Stimulated activated CD8-positive, alpha-beta memory T cell treated with anti-CD3 and anti-CD28 coated beads, Interleukin-4, amount 100 ng/mL, for 4 hours (primary cell): ENCODE measurements around the gene UPB1.
"Not testable (repeated sequence)": the region's sequence is repeated elsewhere in the genome, so short reads cannot be mapped to it uniquely, and the experiment has no call there.

Source experiments
- DNase-seq, 2 donors: peaks; one replicate each; pipeline ENCODE4 v3.0.0-alpha.2; 2020; ENCODE audit warnings: low read depth in 2 of 2, low spot score in 1 of 2

The UPB1 gene

DNA sequence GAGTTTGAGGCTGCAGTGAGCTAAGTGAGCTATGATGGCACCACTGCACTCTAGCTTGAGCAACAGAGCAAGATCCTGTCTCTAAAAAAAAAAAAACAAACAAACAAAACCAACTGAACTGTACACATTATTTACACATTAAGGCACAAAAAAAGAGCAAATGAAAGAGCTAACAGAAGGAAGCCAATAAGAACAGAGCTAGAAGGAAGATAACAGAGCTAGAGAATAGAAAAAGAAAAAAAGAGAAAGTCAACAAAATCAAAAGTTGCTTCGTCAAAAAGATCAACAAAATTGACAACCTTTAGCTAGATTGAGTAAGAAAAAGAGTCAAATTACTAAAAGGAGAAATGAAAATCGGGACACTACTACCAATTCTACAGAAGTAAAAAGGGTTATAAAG, 34.8 kb downstream of the UPB1 start:
- no peak for DNase-seq

DNA sequence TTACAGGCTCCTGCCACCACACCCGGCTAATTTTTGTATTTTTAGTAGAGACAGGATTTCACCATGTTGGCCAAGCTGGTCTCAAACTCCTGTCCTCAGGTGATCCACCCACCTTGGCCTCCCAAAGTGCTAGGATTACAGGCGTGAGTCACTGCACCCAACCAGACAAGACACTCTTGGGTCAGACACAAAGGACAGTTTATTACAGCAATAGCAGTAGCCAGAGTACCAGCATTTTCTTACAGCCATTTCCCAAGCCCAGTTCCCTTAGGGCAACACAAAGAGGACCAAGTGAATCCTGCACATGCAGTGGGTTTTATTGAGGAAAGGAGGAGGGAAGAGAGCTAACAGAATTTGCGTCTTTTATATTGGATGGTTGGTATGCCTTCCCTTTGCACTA, 35.8 kb downstream of the UPB1 start:
- DNase-seq, result not testable (repeated sequence)

DNA sequence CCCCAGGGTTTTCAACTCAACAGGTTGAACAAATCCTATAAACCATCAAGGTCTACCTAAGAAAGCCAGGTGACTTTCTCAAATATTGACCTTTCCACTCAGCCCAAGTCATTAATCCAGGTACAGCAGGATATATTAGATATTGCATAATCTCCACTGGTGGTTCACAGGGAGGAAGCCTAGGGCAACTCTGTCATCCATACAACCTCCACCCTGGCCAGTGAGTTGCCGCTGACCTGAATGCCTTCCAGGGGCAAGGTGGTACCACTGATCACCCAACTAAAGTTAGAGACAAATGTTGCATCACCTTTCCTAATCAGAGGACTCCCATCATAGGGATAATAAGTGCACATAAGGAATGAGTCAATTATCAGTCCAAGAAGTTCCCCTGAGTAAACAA, 36.9 kb downstream of the UPB1 start:
- no peak for DNase-seq

DNA sequence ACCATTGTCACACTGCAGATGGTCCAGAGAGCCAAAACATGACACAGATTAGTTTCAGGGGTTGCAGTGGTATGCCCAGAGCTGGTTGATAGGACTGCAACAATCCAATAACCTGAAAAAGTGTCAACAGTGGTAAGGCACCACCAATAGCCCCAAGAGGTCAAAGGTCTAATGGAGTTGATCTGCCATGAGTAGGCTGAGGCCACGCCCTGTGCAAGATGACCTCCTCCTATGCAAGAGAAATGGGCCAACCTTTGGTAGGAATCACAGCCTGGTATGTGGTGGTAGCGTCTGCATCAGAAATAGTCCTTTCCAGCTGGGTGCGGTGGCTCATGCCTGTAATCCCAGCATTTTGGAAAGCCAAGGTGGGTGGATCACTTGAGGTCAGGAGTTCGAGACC, 40.2 kb downstream of the UPB1 start:
- DNase-seq, result no peak

DNA sequence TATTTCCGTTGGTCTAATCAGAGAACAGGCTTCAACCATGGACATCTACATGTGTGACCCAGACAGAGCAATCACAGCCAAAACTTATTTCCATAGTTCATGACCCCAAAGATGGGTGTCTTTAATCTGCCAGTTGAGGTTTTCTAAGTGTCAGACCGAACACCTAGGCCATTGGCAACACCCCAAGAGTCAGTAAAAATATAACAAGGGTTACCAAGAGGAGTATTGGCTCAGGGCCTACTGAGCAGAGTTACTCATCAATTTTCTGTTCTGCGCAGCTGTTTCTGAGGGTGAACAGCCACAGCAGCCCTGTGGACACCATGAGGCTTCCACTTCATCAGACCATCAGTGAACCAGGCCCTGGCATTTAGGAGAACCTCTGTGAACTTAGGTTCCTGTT, 41.0 kb downstream of the UPB1 start:
- DNase-seq, result no peak

DNA sequence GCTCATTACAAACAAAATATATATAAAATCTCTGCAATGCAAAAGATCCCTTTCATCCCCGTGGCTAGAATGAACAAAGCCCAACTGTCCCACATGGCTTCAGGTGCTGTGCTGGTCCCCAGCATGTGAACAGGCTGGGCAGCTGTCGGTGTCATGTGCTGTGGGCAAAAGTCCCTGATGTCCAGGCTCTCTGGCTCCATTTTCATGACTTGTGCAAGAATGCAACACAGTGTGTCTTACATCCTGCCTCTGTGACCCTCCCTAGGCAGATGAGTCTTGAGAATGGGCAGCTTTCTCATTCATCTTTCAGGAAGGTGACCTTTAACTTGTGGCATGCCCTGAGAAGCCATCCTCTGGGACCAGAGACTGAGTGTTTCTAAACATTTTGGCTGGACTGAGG, 45.3 kb downstream of the UPB1 start:
- no peak for DNase-seq

DNA sequence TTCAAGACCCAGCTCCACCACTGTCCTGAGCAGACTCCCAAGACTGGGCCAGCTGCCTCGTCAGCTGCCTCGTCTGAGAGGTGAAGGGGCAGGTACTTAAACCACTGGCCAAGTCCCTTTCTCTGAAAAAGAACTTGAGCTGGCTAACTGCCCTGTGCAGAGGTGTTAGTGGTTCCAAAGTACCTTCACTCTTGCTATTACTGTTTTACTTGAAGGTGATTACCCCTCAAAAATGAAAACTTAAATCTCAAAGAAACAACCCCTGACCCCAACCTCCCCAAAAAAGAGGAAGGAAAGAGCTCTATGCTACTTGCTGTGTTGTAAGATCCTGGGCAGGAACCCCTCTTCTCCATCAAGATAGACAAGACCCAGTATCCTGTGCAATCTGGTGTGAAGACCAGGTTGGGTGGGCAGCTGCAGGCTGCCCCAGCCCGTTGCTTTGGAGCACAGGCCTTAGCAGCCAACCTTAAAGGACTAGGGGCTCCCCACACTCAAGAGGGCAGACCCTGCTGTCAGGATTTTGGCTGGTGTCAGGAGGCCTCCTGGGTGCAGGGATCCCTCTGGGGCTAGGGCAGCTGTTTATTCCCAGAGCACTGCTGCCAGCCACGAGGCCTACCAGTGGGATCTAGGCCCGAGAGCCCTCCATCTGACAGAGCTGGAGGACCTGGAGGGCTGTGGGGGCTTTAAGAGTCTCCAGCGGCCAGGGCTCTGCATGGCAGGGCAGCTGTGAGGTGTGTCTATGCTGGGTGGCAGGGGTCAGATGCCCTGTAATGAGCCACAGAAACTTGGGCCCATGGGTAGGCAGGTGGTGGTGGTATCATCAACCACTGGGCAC, 46.8 kb downstream of the UPB1 start:
- DNase-seq, result no peak

DNA sequence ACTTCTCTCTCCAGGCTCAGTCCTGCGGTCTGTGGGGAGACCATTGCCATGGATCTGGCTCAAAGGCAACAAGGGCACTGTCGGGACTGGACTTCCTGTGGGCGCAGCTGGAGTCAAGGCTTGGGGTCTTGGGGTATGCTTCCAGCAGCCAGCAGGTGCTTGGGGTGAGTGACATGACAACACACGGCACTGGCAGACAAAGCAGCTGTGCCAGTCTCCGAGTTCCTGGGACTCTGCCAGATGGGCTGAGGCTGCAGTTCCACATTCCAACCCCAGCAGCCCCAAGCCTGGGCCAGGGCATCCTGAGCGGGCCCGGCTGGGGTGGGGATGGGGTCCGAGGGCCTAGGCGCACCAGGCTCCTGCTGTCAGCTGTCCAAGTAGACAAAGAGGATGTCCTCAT, 47.5 kb downstream of the UPB1 start:
- no peak for DNase-seq

DNA sequence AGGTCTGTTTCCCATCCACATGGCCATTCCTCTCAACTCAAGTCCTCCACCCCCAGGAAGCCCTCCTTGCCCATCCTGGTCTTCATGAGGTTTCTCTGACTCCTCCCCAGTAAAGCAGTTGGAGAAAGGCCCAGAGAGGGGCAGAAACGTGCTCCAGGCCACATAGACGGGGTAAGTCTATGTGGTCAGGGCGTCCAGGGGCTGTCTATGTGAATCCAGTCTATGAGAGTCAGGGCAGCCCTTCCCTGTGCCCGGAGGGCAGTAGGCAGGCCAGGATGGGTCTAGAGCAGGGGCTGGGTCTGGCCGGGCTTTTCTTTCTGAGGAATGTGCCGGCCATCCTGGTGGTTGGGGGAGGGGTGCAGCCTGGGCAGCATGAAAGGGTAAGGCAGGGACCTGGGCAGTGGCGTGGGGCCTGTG, 48.1 kb downstream of the UPB1 start:
- no peak for DNase-seq

DNA sequence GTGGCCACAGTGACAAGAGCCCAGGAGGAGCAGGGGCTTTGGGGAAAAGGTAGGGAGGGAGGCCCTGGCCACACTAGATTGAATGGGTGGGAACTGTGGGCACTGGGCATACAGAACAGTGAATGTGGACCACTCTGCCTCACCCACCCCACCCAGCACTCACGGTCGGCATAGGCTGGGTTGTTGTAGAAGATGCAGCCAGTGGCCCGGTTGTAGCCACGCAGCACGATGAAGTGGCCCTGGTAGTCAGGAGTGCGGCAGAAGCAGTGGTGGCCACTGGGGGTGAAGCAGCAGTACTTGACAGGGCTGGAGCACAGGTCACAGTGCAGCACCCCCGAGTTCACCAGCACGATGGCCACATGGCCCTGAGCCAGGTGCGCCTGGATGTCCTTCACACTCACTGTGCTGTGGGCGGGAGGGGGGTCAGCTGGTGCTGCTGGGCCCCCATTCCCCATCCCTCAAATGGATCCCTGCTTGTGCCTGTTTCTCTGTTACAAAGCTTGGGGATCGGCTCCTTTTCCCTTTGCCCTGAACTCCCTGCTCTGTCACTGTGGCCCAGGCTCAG, 48.6 kb downstream of the UPB1 start:
- no peak for DNase-seq

DNA sequence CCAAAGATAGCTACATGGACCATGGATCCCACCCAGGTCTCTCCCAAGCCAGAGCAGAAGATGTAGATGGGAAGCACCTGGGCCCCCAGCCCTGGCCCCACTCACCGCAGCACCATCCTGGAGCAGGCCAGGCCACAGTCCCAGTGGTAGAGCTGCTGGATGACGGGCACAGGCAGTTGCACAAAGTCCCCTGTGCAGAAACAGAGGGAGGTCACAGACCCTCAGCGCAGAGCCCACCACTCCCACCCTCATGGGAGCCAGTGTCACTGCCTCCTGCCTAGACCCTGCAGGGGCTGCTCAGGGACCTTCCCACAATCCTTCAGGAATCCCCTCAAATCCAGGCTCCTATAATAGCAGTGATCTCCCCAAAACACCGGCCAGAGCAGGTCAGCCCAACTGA, 53.7 kb downstream of the UPB1 start:
- no peak for DNase-seq

DNA sequence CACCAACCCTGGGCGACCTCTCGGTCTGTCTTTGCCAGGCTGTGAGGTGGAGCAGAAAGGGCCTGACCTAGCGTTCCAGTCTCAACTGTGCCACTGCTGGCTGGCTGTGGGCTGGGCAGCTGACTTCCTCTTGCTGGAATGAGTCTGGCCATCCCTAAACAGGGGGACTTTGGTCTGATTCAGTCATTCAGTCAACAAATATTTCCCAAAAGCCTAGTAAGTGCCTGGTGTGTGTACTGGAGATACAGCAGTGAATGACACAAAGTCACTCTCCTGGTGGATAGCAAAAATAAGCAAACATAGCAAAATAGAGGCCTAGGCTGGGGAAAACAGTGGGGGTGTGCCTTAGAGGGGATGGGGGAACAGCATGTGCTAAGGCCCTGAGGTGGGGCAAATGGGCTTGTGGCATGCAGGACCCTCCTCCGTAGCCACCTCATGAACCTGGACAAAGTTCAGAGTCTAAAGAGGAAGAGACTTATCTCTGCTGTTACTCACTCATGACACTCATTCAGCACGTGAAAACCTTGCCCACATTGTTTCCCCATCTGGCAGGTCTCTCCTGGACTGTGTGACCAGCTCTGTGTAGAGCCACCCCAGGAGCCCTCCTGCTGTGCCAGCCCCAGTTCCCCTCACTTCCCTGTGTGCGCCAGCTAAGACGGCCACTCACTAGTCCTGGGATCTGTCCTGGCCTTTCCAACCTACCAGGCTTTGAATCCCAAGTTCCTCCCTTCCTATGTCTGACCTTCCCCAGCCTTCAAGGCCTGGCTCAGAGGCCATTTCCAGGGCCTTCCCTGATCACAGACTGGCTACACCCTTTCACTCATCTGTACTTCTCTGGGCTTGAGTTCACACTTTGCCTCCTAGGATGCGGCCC, 55.1 kb downstream of the UPB1 start:
- no peak for DNase-seq

DNA sequence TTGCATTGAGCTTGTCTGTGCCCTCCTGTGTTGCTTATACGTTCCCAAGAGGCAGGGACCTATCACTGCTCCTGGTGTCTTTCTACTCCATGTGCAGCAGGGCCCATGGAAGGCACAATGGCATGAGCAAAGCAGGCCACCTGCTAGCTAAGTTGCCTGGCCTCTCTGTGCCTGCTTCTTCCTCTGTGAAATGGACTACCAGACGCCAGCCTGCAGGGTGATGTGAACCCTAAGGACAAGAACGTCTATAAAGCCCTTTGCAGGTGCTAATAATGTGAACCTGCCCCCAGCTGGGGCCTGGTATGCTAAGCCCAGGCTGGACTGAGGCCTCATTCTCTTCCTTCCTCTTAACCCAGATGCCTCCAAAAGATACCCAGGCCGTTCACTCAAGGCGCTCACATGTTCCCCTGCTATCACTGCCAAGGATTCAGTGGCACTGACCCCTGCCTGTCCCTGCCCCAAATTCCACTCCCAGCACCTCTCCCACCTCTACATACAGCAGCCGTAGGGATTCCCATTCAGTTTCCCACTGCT, 55.8 kb downstream of the UPB1 start:
- DNase-seq, result no peak

DNA sequence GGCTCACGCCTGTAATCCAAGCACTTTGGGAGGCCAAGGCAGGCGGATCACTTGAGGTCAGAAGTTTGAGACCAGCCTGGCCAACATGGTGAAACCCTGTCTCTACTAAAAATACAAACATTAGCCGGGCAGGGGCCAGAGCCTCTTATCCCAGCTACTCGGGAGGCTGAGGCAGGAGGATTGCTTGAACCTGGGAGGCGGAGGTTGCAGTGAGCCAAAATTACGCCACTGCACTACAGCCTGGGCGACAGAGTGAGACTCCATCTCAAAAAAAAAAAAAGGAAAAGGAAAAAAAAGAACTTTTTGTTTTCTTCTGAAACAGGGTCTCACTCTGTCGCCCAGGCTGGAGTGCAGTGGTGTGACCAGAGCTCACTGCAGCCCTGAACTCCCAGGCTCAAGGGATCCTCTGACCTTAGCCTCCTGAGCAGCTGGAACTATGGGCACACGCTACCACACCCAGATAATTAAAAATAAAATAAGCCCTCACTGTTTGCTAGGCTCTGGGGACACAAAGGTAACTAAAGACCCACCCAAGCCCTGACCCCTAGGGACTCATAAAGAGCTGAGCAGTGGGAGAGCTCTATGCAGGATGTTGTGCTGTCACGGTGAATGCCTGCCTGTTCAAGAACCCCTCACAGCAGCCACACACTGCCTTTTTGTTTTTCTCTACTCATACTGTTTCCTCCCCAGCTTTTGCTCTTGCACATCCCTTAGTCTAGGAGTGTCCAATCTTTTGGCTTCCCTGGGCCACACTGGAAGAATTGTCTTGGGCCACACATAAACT, 57.6 kb downstream of the UPB1 start:
- not testable (repeated sequence) for DNase-seq

DNA sequence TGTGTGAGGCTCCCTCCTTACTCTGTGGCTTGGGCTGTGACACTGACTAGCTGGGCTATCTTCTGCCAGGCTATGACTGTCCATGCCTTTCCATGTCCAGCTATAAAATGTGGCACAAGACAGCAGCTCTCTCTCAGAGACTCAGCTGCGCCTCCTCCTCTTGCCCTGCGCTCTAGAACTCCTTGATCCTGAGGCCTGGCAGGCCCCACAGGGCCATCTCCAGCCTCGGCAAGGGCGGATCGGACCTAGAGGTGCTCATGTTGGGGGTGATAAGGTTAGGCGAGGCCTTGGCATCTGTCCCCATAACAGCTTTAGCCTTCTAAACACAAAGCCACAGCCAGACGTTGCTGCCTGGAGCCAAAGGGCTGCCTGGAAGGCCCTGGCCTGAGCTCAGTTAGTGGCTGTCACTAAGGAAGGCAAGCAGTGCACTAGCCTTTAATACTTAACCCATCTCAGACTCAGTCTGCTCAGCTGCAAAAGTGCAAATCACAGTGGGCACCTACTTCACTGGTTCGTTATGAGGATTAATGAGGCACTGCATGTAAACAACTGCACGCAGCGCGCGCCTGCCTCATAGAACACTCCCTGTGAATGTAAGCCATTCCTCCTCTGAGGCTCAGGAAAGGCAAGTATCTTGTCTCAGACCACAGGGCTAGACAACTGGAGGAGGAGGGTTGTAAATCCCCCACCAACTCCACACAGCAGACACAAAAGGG, 58.6 kb downstream of the UPB1 start:
- no peak for DNase-seq

DNA sequence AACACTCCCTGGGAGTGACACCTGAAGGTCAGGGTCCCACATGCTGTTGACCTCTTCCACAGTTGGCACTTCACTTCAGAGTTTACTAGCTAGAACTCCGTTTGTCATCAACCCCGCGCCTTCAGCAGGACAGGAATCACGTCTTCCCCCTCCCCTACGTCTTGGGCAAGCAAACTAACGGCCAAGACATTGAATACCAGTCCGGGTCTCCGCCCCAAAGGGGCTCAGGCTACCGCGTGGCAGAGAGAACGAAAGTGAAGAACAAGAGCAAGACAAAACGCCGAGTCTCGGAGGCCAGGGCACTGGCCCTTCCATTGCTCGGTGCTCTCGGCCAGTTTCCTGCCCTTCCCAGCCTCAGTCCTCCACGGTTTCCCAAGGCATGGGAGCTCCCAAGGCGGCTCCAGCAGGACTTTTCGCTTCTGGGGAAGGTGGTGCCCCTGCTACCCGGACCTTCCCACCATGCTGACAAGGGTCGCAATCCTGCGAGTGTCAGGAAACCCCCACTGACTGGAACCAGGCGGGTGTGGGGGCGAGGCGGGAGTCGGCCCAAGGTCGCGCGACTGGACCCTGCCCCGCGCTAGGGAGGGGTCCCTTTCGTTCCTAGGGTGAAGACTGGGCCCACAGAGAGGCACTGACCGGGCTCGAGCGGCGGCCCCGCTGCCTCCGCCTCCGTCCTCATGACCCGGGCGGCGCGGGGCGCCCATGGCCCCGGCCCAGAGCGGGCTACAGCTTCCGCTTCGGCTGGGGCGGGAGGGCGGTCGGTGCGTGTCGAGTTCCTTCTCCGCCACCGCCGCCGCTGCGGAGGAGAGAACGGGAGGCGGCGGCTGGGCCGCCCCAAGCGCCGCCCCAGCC, 59.4 kb downstream of the UPB1 start, which contains the start of gene GUCD1:
TSS of gene GUCD1 (minus strand) at position 826 of the 852 bp plus-strand sequence. CDS start at position 679, 147 bp downstream.
- DNase-seq, result no peak

DNA sequence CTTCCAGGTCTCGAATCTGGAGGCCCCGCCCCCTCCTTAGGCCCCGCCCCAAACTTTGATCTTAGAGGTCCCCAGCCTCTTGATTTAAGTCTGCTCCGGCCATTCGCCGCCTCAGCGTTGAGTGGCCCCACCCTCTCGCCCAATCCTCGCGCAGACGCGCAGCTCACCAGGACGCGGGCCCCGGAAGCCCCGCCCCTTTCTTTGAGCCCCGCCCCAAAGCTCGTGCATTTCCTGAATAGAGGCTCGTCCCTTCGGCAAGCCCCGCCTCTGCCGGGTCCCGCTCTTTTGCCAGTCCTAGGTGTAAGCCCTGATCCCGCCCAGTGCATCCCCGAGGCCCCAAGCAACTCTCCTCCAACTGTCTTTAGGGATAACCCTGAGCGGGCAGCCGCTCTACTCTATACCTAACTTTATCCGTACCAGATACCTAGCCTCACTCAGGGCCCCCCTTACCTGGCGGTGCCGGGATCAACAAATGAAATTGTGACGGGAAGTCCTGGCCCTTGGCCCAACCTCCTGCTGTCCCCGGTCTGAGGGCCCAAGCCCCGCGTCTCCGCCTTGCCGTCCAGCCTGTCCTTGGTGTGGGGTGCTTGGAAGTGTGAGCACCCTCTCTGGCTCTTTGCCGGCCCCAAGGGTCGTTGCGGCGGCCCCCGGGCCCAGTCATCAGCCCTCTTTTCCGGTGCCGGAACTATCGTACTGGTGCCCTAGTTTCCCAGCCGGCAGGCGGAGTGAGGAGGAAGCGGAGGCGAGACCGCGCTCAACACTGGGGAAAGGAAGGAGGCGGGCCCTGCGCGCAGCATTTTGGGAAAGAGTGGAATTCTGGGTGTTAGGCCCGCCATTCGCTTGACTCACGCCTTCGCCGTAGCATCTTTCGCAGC, 60.3 kb downstream of the UPB1 start, which contains the start of gene SNRPD3:
TSS of gene SNRPD3 (plus strand) at position 835 of the 875 bp plus-strand sequence. CDS start 1,676 bp downstream, outside the sequence.
- peak; percentile 99 for DNase-seq

DNA sequence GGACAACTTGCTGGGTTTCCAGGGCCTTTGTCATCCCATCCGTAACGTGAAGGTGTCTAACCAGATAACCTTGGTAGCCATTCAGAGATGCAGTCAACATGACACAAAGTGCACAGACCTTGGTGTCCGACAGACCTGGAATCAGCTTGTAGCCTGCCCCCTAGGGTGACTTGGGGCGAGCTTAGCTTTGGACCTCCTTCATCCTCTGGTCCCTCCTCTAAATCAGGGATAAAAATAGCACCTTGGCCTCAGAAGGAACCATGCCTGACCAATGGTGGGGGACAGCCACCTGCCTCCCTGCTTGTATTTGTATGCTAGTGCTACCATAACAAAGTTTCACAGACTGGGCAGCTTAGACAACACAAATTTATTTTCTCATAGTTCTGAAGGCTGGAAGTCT, 64.3 kb downstream of the UPB1 start:
- DNase-seq, result no peak
